Right lobe of liver (tissue), 4 donors: ENCODE data around the gene RPS6KL1.

ENCODE experiments used
- POLR2A ChIP-seq: fragments of 450-650 bp; IDR thresholded peaks from one replicate; pipeline ENCODE4 v1.6.1; 2017; ENCODE audit warnings: antibody characterized with exemption, mild to moderate bottlenecking
- TF ChIP-seq, protein P1 (sequence below), 4 donors: fragments of 200-600 bp in 3 of 4; fragments of 450-650 bp in 1 of 4; IDR thresholded peaks; one replicate each; pipeline versions ENCODE4 v1.5.1 to v1.8.0; 2016 to 2022; ENCODE audit warnings: antibody characterized with exemption in 4 of 4, mild to moderate bottlenecking in 2 of 4
- donor health status: DM: no; HTN: no; CAD: no.
- donor health status: DM: no; HTN: no; CAD: no.
- donor health status: DM: no; HTN: yes; CAD: no.

DNA sequence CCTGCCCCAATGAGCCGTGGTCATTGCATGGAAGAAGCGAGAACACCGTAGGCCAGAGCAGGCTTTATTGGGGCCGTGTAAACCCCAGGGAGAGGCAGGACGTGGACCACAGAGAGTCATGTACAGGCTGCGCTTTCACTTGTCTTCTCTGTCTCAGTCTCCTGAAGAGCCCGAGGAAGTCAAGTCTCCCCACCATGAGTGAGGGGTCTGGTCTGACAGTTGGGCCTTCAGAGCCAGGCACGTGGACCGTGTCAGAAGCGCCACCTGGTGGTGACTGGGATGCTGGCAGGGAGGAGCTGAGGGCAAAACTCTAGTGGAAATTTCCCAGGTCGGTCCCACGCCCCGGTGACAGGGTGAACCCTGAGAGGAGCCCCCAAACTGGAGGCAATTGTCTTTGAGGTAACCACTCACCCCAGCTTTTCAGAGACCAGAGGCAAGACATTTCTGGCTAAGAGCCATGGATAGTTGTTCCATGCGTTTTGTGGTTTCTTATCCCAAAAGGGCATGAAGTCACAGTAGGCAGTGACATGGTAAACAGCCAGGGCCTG is 17.4 kb downstream of the RPS6KL1 start:
- TF ChIP-seq, protein P1, sequence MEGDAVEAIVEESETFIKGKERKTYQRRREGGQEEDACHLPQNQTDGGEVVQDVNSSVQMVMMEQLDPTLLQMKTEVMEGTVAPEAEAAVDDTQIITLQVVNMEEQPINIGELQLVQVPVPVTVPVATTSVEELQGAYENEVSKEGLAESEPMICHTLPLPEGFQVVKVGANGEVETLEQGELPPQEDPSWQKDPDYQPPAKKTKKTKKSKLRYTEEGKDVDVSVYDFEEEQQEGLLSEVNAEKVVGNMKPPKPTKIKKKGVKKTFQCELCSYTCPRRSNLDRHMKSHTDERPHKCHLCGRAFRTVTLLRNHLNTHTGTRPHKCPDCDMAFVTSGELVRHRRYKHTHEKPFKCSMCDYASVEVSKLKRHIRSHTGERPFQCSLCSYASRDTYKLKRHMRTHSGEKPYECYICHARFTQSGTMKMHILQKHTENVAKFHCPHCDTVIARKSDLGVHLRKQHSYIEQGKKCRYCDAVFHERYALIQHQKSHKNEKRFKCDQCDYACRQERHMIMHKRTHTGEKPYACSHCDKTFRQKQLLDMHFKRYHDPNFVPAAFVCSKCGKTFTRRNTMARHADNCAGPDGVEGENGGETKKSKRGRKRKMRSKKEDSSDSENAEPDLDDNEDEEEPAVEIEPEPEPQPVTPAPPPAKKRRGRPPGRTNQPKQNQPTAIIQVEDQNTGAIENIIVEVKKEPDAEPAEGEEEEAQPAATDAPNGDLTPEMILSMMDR (IDR thresholded peaks at IDR 0.05) = peak; percentile 84 to 96 (median 94)
- no peak for TF ChIP-seq POLR2A
